GM18909 (cell line): ENCODE results near the gene VSTM2A.
"Not testable (repeated sequence)": the region's sequence is repeated elsewhere in the genome, so short reads cannot be mapped to it uniquely, and the experiment has no call there.

Experiments used
- ATAC-seq: cut with Tn5 transposase; IDR thresholded peaks from one replicate; pipeline ENCODE4 v1.9.1; 2021; ENCODE audit warnings: mild to moderate bottlenecking; ENCODE audit not compliant: unreplicated experiment, poor library complexity

The VSTM2A gene

GRCh38 chr7:54541669-54542625 lies at the start of gene VSTM2A:
VSTM2A (plus strand) TSS chr7:54542375; CDS start chr7:54542731, 356 bp downstream.
- no peak for ATAC-seq

GRCh38 chr7:54504531-54504930 lies 37.6 kb upstream of the VSTM2A start:
- ATAC-seq = not testable (repeated sequence)

- no peak for ATAC-seq
Measured at GRCh38 chr7:54529568-54529967, 12.6 kb upstream of the VSTM2A start.

- no peak for ATAC-seq
Measured at GRCh38 chr7:54538122-54538521, 4.1 kb upstream of the VSTM2A start.

GRCh38 chr7:54543051-54543488 lies 895 bp downstream of the VSTM2A start:
- no peak for ATAC-seq

GRCh38 chr7:54544149-54544526 lies 2.0 kb downstream of the VSTM2A start:
- ATAC-seq = no peak

- ATAC-seq = no peak
Measured at GRCh38 chr7:54544527-54545240, 2.5 kb downstream of the VSTM2A start.

GRCh38 chr7:54545241-54545563 lies 3.0 kb downstream of the VSTM2A start:
- no peak for ATAC-seq

GRCh38 chr7:54546081-54546985 lies 4.2 kb downstream of the VSTM2A start:
- peak; percentile 47 for ATAC-seq

- no peak for ATAC-seq
Measured at GRCh38 chr7:54546986-54547314, 4.8 kb downstream of the VSTM2A start.

- ATAC-seq = no peak
Measured at GRCh38 chr7:54550471-54550870, 8.3 kb downstream of the VSTM2A start.

- ATAC-seq = no peak
Measured at GRCh38 chr7:54556121-54556520, 13.9 kb downstream of the VSTM2A start.

- ATAC-seq = no peak
Measured at GRCh38 chr7:54559401-54559800, 17.2 kb downstream of the VSTM2A start.

- no peak for ATAC-seq
Measured at GRCh38 chr7:54560198-54560597, 18.0 kb downstream of the VSTM2A start.

- ATAC-seq = no peak
Measured at GRCh38 chr7:54560723-54561122, 18.5 kb downstream of the VSTM2A start.

- ATAC-seq = no peak
Measured at GRCh38 chr7:54563329-54563916, 21.2 kb downstream of the VSTM2A start.

- no peak for ATAC-seq
Measured at GRCh38 chr7:54565432-54565831, 23.3 kb downstream of the VSTM2A start.

GRCh38 chr7:54581511-54581910 lies 39.3 kb downstream of the VSTM2A start:
- ATAC-seq = no peak

- ATAC-seq = no peak
Measured at GRCh38 chr7:54591404-54592386, 49.5 kb downstream of the VSTM2A start.
